ENCODE measurements around the gene MIPOL1. TPM values are rescaled to one million over a fixed set of nuclear protein-coding genes. Genes with fewer than 3 reads are reported as not detected.

MIPOL1 gene
- total and polyA plus RNA-seq, 2 of the 4 experiments (the other 2 are of a cell fraction) = 2.7 to 5.9 TPM

DNA sequence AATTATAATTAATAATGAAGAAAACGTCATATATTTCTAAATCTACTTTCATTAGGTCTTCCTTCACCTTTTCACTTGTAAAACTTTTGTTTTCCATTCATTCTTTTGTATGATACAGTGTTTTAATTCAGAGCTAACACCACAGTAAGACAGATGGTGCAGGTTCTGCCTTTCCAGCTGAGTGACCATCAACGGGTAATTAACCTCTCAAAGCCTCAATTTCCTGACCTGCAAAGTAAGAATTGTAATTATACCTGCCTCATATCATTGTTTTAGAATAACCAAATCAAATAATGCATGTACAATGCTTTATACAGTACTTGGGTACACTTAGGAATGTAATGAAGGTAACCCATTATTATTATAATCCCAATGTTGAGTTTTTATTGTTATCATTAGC lies 239.8 kb downstream of the MIPOL1 start:
- no peaks in the 10 kb centered on the region for H4K20me1 ChIP-seq (ENCODE audit: insufficient read depth, low read length)

More for the DNA sequence above, 239.8 kb downstream of the MIPOL1 start:
- no peak for ATAC-seq (ENCODE audit: low read depth)
- Histone ChIP-seq H3K9ac (ENCODE audit: low read depth, low read length) (no peak overlapping the region), H3K4me1 (ENCODE audit: control insufficient read depth, insufficient read depth, low read length) (no peaks in the 10 kb centered on the region), H3K56ac (ENCODE audit: extremely low read depth, insufficient read depth, low read length) (no peak overlapping the region), H4K91ac (ENCODE audit: insufficient read depth, low read depth, low read length) (no peak overlapping the region), H2BK120ac (ENCODE audit: low read depth, low read length) (no peak overlapping the region), H3K4me2 (ENCODE audit: low read depth, low read length) (no peak overlapping the region), H3K27ac (ENCODE audit: insufficient read depth, low read length) (no peak overlapping the region), H2AFZ (replicated peaks; ENCODE audit: low read length, poor library complexity) (no peak overlapping the region), H2AK5ac (ENCODE audit: low read depth, low read length) (no peak overlapping the region), H3K18ac (ENCODE audit: low read depth, low read length) (no peak overlapping the region), H3K79me1 (ENCODE audit: low read depth in 1 of 2, low read length in 2 of 2) (no peaks in the 10 kb centered on the region), H2AK9ac (replicated peaks; ENCODE audit: low read depth, low read length, poor library complexity) (no peak overlapping the region), H4K5ac (ENCODE audit: low read depth, low read length) (no peak overlapping the region), H3K36me3 (ENCODE audit: control insufficient read depth, insufficient read depth, low read length) (no peaks in the 10 kb centered on the region), H3K9me1 (ENCODE audit: insufficient read depth, low read length) (no peaks in the 10 kb centered on the region), H2BK20ac (ENCODE audit: low read depth, low read length) (no peak overlapping the region), H4K8ac (ENCODE audit: low read depth in 2 of 2, low read length in 2 of 2) (no peak overlapping the region), H3K4ac (ENCODE audit: low read depth, low read length) (no peak overlapping the region), H2BK5ac (ENCODE audit: low read depth, low read length, poor library complexity, severe bottlenecking) (no peak overlapping the region), H3K14ac (replicated peaks; ENCODE audit: low read depth, low read length) (no peak overlapping the region), H3K23ac (ENCODE audit: low read depth, low read length) (no peak overlapping the region), H3K4me3 (ENCODE audit: insufficient read depth, low read depth, low read length) (no peak overlapping the region), H2BK15ac (ENCODE audit: low read depth, low read length) (no peak overlapping the region), H3K27me3 (ENCODE audit: control insufficient read depth, insufficient read depth, low read length) (no peaks in the 10 kb centered on the region), H3K9me3 (ENCODE audit: control insufficient read depth, insufficient read depth, low read length) (no peaks in the 10 kb centered on the region)
- dilution Hi-C loops (cut with HindIII; ENCODE audit: low sequenced_read_pairs, unreplicated experiment) (no loop called here), in situ Hi-C loops (cut with MboI; ENCODE audit: low sequenced_read_pairs) (no loop called here), intact Hi-C loops (cut with micrococcal nuclease) (no loop called here)
- CTCF ChIA-PET = no interaction called here
- POLR2A ChIA-PET (ENCODE audit: unreplicated experiment) = no interaction called here
- no peak for DNase-seq
- no TSS peak for BruUV-seq (replicated peaks)
- no CpG with 5 or more reads among the region's 2 CpGs for WGBS, 2 experiments (ENCODE audit: extremely low coverage in 2 of 2, insufficient read length in 1 of 2)
- TF ChIP-seq MXI1 (IDR thresholded peaks at IDR 0.05; ENCODE audit: borderline replicate concordance, low read depth, low read length) = no peak
- TF ChIP-seq CEBPB (IDR thresholded peaks at IDR 0.05; ENCODE audit: low read depth, low read length) = no peak
- no peak for TF ChIP-seq FOS (IDR thresholded peaks at IDR 0.05; ENCODE audit: low read depth, low read length)
- no peak for TF ChIP-seq BHLHE40 (IDR thresholded peaks at IDR 0.05; ENCODE audit: low read depth, low read length)
- TF ChIP-seq, protein P1, sequence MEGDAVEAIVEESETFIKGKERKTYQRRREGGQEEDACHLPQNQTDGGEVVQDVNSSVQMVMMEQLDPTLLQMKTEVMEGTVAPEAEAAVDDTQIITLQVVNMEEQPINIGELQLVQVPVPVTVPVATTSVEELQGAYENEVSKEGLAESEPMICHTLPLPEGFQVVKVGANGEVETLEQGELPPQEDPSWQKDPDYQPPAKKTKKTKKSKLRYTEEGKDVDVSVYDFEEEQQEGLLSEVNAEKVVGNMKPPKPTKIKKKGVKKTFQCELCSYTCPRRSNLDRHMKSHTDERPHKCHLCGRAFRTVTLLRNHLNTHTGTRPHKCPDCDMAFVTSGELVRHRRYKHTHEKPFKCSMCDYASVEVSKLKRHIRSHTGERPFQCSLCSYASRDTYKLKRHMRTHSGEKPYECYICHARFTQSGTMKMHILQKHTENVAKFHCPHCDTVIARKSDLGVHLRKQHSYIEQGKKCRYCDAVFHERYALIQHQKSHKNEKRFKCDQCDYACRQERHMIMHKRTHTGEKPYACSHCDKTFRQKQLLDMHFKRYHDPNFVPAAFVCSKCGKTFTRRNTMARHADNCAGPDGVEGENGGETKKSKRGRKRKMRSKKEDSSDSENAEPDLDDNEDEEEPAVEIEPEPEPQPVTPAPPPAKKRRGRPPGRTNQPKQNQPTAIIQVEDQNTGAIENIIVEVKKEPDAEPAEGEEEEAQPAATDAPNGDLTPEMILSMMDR (conservative IDR thresholded peaks at IDR 0.05; ENCODE audit: low read depth, low read length) = no peak
- TF ChIP-seq RCOR1 (IDR thresholded peaks at IDR 0.05; ENCODE audit: insufficient replicate concordance, low read length) = no peak
- no peak for TF ChIP-seq SMC3 (IDR thresholded peaks at IDR 0.05; ENCODE audit: low read depth, low read length)
- no peak for TF ChIP-seq POLR2A (IDR thresholded peaks at IDR 0.05; ENCODE audit: low read depth, low read length)
- TF ChIP-seq RFX5 (IDR thresholded peaks at IDR 0.05; ENCODE audit: low read depth, low read length) = no peak
- no peak for TF ChIP-seq CHD1 (IDR thresholded peaks at IDR 0.05; ENCODE audit: low read depth, low read length)
- TF ChIP-seq MAFK (IDR thresholded peaks at IDR 0.05; ENCODE audit: low read depth, low read length) = no peak
- TF ChIP-seq, protein P2, sequence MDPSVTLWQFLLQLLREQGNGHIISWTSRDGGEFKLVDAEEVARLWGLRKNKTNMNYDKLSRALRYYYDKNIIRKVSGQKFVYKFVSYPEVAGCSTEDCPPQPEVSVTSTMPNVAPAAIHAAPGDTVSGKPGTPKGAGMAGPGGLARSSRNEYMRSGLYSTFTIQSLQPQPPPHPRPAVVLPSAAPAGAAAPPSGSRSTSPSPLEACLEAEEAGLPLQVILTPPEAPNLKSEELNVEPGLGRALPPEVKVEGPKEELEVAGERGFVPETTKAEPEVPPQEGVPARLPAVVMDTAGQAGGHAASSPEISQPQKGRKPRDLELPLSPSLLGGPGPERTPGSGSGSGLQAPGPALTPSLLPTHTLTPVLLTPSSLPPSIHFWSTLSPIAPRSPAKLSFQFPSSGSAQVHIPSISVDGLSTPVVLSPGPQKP (IDR thresholded peaks at IDR 0.05; ENCODE audit: borderline replicate concordance, low read depth, low read length) = no peak
- no peak for TF ChIP-seq RAD21 (IDR thresholded peaks at IDR 0.05; ENCODE audit: low read length)
- TF ChIP-seq NFE2L2 (IDR thresholded peaks at IDR 0.05; ENCODE audit: low read depth, low read length) = no peak
- TF ChIP-seq, protein P3, sequence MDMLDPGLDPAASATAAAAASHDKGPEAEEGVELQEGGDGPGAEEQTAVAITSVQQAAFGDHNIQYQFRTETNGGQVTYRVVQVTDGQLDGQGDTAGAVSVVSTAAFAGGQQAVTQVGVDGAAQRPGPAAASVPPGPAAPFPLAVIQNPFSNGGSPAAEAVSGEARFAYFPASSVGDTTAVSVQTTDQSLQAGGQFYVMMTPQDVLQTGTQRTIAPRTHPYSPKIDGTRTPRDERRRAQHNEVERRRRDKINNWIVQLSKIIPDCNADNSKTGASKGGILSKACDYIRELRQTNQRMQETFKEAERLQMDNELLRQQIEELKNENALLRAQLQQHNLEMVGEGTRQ (IDR thresholded peaks at IDR 0.05; ENCODE audit: low read depth, low read length) = no peak
- no peak for TF ChIP-seq MAZ (IDR thresholded peaks at IDR 0.05; ENCODE audit: borderline replicate concordance, low read depth, low read length)
